Right lobe of liver (tissue), 6 donors: ENCODE data around the gene PPCDC. TPM values are rescaled to one million over a fixed set of nuclear protein-coding genes. Genes with fewer than 3 reads are reported as not detected.

ENCODE experiments used
- ATAC-seq, 4 donors: fragments of 200-7000 bp; cut with Tn5 transposase; one replicate each; pipeline ENCODE4 v1.9.1; 2020; ENCODE audit warnings: mild to moderate bottlenecking in 4 of 4, moderate library complexity in 4 of 4
- DNase-seq, 3 donors: peaks; one replicate each; pipeline ENCODE4 v3.0.0-alpha.2; 2020
- H3K27ac ChIP-seq, 3 donors: fragments of 200-600 bp; one replicate each; pipeline ENCODE4 v1.8.0; 2022
- H3K27me3 ChIP-seq, 2 donors: fragments of 200-600 bp; one replicate each; pipeline ENCODE4 v1.8.0; 2022
- H3K36me3 ChIP-seq, 4 donors: fragments of 200-600 bp; sonication (generic) in 1 of 4; one replicate each; pipeline versions ENCODE4 v1.5.1 to v1.8.0; 2017 to 2022; ENCODE audit warnings: control low read depth in 1 of 4
- H3K4me1 ChIP-seq, 4 donors: fragments of 200-600 bp; sonication (generic) in 1 of 4; one replicate each; pipeline versions ENCODE4 v1.5.1 to v1.8.0; 2017 to 2022; ENCODE audit warnings: control low read depth in 1 of 4
- H3K4me3 ChIP-seq, 3 donors: fragments of 200-600 bp; one replicate each; pipeline ENCODE4 v1.8.0; 2022
- H3K9me3 ChIP-seq, 4 donors: fragments of 200-600 bp; sonication (generic) in 1 of 4; one replicate each; pipeline versions ENCODE4 v1.5.1 to v1.8.0; 2017 to 2022; ENCODE audit warnings: control low read depth in 1 of 4
- CTCF ChIP-seq, 4 donors: fragments of 200-600 bp in 3 of 4; fragments of 450-650 bp in 1 of 4; IDR thresholded peaks; one replicate each; pipeline versions ENCODE4 v1.5.1 to v1.8.0; 2016 to 2022; ENCODE audit warnings: antibody characterized with exemption in 4 of 4, mild to moderate bottlenecking in 2 of 4
- POLR2A ChIP-seq: fragments of 450-650 bp; IDR thresholded peaks from one replicate; pipeline ENCODE4 v1.6.1; 2017; ENCODE audit warnings: antibody characterized with exemption, mild to moderate bottlenecking
- WGBS: methylation state at CpG from one replicate; pipeline ENCODE4 v1.1.6; 2018; ENCODE audit warnings: low coverage, low lambda C conversion rate; ENCODE audit not compliant: insufficient coverage; ENCODE audit errors: missing lambda C conversion rate; 5-methylcytosine and 5-hydroxymethylcytosine counted together
- intact Hi-C, 2 donors: fragments of 100-400 bp; cut with DNase I; formaldehyde crosslinking; loops; one replicate each; pipeline versions ENCODE4 v1.11.2 to v1.14.1; 2022
- total RNA-seq, 6 experiments: library from RNA; depleted of rRNA in 2 of 6; stranded (reverse); fragments of >200 nt in 2 of 6; fragmentation: NEBNext Ultra II Directional in 3 of 6; extraction: Animal tissue kit (Norgen Biotek cat#: 25700) in 3 of 6; gene quantifications; one replicate each; pipeline versions ENCODE4 v1.1.0 to v1.2.4, GENCODE V29; 2016 to 2023
- donor health status: DM: no; HTN: yes; CAD: no.
- donor health status: DM: no; HTN: no; CAD: no.
- donor health status: DM: no; HTN: no; CAD: no.
- donor health status: DM: no; HTN: yes; CAD: no.
- donor health status: DM: no; HTN: yes; CAD: no.

PPCDC gene
- total RNA-seq, 6 experiments from 2014 or later: 5.9 to 21.5 (median 8.3) TPM

DNA sequence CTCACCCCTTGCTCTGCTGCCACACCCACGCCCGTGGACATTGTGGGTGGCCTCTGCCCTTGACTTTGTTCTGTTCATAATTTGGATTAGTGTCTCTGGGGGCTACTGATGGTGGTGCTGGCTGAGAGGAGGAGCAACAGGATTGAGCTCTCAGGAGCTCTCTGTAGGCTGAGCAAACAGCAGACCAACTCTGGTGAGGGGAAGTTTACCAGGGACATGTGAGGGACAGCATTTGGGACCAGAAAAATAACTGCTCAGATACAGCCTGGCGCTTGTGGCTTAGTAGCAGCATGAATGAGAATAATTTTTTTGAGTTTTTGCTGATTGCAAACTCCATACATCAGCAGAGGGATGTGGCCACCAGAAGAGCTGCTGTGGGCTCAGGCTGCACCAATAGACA lies 14.8 kb downstream of the PPCDC start:
- H3K36me3 ChIP-seq: no peaks in the 10 kb centered on the region
- 80% methylated on average over 3 of the region's 3 CpGs for WGBS
- no peaks in the 10 kb centered on the region for H3K27me3 ChIP-seq
- TF ChIP-seq CTCF (IDR thresholded peaks at IDR 0.05): no peak
- no peak for TF ChIP-seq POLR2A
- H3K4me3 ChIP-seq: no peak overlapping the region
- DNase-seq: no peak
- H3K9me3 ChIP-seq: no peaks in the 10 kb centered on the region
- intact Hi-C loops: no loop called here
- H3K4me1 ChIP-seq: peaks cover 0 to 7% (median 3%) of the 10 kb centered on the region in 4 donors
- no peak overlapping the region for H3K27ac ChIP-seq
- no peak for ATAC-seq

GRCh38 chr15:75042730-75043508 lies 19.5 kb downstream of the PPCDC start:
- H3K4me1 ChIP-seq: peaks cover 0 to 39% (median 12%) of the 10 kb centered on the region in 4 donors
- no peaks in the 10 kb centered on the region for H3K9me3 ChIP-seq
- no peak overlapping the region for H3K4me3 ChIP-seq
- ATAC-seq: peak; percentile 62 to 69 (median 64)
- DNase-seq: peak; percentile 80 to 90 (median 85)
- intact Hi-C loops: no loop called here
- WGBS: 29% methylated on average over 2 of the region's 12 CpGs
- H3K36me3 ChIP-seq: no peaks in the 10 kb centered on the region
- H3K27ac ChIP-seq: peak overlapping the region; percentile 32 to 83 (median 67)
- H3K27me3 ChIP-seq: no peaks in the 10 kb centered on the region
- TF ChIP-seq POLR2A (no peak), CTCF (IDR thresholded peaks at IDR 0.05) (peak; percentile 40 to 55 (median 46))

DNA sequence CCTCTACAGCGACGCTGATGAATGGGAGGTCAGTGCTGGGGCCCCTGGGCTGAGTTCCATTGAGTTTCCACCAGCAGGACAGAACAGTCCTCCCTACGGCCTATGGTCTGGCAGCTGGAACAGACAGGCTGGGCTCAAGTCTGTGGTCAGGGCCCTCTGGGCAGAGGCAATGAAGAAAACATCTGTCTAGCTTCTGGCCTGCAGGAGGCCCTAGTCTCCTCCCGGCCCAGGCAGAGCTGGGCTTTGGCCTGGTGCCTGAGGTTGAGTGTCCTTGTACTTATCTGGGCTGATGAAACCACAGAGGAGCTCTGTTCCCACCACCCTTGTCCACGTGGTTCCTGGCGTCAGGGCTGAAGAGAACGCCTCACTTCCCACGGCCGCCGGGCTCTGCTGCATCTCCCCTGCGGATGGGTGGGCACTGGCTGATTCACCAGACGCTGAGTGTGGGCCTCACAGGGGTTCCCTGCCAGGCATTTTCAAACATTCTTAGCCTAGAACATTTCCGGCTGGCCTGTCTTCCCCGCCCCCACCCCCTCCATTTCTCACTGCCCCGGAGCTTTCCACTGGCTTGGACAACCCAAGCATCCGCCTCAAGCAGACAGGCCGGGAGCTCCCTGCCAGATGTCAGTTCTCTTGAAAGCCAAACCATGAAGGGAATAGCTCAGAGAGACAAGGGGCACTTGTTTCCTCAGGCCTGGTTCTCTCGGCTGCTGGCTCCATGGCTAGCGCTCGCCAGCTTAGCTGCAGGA lies 20.3 kb downstream of the PPCDC start:
- Histone ChIP-seq H3K4me3 (peak overlapping the region in 1 of 3 donors; percentile 11), H3K27ac (peak overlapping the region; percentile 63 to 83 (median 67)), H3K4me1 (peaks cover 0 to 39% (median 12%) of the 10 kb centered on the region in 4 donors), H3K9me3 (no peaks in the 10 kb centered on the region), H3K27me3 (no peaks in the 10 kb centered on the region), H3K36me3 (no peaks in the 10 kb centered on the region)
- intact Hi-C loops: no loop called here
- DNase-seq: peak; percentile 93 to 94 (median 94)
- WGBS: 85% methylated on average over 2 of the region's 20 CpGs
- TF ChIP-seq CTCF (IDR thresholded peaks at IDR 0.05): peak; percentile 33 to 49 (median 44)
- TF ChIP-seq POLR2A: peak; percentile 12
- ATAC-seq: peak; percentile 74 to 85 (median 82)

- peak overlapping the region; percentile 63 to 83 (median 67) for H3K27ac ChIP-seq
- H3K36me3 ChIP-seq: no peaks in the 10 kb centered on the region
- no peaks in the 10 kb centered on the region for H3K27me3 ChIP-seq
- DNase-seq: no peak
- peaks cover 0 to 44% (median 12%) of the 10 kb centered on the region in 4 donors for H3K4me1 ChIP-seq
- no peak for ATAC-seq
- no peaks in the 10 kb centered on the region for H3K9me3 ChIP-seq
- intact Hi-C loops: no loop called here
- H3K4me3 ChIP-seq: no peak overlapping the region
- no peak for TF ChIP-seq POLR2A
- no peak for TF ChIP-seq CTCF (IDR thresholded peaks at IDR 0.05)
- WGBS: 83% methylated on average over 5 of the region's 14 CpGs
Observed at GRCh38 chr15:75044258-75044878, 21.0 kb downstream of the PPCDC start.
